GDM1 (cell line): ENCODE data around the gene APOBEC2.

ENCODE experiments used
- DNase-seq: peaks from one replicate; lab custom pipeline; 2025; lab: John Stamatoyannopoulos, UW

APOBEC2 gene

DNA sequence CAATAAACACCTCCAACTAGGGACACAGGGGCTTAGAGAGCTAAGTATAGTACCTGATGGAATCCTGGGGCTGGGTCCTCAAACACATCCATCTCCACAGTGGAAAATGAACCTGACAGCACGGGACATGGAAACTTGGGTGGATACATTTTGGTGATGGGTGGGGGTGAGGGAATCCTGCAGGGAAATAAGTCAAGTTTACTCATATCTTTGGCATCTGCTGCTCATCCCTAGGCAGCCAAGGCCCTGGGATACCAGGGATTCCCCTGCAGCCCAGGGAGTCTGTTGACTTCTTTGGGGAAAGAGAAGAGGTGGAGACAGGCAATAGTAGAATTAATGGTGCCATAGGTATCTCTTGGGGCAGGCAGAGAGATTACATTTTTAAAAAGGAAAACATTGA lies 6.6 kb downstream of the APOBEC2 start:
- DNase-seq: no peak

DNA sequence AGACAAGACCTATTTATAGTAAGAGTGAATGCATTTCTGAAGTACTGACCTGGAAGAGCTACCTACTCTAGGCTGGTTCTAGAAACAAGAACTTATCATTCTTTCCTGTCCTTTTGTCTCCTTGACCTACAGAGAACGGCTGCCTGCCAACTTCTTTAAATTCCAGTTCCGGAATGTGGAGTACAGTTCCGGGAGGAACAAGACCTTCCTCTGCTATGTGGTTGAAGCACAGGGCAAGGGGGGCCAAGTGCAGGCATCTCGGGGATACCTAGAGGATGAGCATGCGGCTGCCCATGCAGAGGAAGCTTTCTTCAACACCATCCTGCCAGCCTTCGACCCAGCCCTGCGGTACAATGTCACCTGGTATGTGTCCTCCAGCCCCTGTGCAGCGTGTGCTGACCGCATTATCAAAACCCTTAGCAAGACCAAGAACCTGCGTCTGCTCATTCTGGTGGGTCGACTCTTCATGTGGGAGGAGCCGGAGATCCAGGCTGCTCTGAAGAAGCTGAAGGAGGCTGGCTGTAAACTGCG lies 8.3 kb downstream of the APOBEC2 start:
- no peak for DNase-seq

DNA sequence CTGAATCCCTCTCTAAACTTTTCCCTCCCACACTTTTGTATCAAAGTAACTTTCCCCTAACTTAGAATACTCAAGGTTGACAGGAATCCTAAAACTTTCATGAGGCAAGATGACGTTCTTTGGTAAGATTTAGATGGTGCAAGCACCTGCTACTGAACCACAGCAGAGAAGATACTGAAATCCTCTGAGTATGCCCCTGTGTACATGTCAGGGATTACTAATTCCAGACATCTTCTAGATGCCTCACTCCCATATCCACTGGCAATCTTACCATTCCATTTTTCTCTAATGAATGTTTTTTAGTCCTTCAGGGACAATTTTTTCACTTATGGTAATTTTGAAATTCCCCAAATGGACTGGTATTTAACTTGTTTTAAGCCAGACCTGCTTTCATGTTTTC lies 9.1 kb downstream of the APOBEC2 start:
- no peak for DNase-seq

DNA sequence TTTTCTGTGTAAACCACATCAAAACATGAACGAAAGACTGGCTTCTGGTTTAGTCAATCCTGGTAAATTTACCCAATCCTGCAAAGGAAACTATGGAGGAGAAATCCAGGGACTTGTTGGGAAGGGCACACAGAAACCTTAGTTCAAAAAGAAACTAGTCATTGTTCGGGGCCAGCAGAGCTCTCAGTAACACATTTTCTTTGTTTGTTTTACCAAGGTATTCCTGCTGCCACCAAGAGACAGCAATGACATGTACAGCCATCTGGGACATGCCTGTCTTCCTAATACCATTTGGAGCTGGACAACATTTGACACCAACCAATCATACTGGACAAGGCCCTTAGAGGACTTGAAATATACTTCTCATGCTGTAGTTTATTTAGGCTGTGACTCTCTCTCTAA lies 10.9 kb downstream of the APOBEC2 start:
- DNase-seq: no peak

DNA sequence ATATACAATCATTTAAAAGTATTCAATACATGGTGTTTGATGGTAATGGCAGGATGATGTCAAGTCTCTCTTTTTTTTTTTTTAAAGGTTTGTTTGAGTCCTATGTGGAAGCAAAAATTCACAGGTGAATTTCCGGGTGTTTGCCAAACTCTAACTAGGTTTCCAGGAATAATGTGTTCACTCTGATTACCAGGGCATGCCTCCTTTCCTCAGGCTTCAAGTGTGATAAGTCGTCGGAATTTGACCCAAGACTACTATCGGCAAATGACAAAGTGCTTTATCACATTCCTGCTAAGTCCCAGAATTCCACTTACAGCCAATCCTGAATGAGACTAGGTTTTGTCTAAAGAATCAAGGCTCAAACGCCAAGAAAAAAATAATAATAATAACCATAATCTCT lies 11.8 kb downstream of the APOBEC2 start:
- DNase-seq: no peak

DNA sequence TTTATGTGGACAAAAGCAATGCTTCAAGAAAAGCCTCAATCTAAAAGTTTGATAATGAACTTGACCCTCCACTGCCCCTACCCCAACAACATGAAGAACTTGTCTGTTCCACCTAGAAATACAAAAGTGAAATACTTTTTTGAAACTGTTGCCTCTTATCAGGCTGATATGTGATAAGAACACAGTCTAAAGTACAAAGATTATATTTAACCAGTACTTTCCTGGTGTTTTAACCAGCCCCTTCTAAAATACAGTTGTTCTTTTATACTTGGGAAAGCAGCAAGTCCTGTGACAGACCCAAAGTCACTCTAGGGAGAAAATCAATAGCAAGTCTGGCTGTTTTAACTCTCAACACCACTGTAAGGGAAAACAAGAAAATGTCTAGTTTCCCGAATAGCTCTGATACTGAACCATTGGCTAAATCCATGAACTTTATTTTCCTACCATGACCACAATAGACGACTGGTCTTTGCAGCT lies 12.6 kb downstream of the APOBEC2 start:
- DNase-seq: no peak

DNA sequence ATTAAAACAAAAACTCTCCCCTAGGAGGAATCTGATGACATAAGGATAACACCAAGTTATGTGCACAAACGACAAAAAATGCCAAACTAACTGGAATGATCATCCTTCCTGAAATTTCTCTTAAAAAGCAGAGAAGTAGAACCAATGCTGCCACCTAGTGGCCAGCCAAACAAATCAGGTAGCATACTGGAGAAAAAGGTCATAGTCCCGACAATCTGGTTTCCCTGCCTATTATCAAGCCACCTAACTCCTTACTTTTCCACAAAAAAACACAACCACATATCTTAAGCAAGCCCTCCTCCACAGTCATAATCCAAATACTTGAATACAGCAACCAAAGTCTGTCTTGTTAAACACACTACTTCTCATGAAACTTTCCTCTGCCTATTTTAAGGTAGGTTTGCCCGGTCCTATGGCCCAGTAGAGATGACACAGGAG lies 13.9 kb downstream of the APOBEC2 start:
- peak; percentile 61 for DNase-seq

DNA sequence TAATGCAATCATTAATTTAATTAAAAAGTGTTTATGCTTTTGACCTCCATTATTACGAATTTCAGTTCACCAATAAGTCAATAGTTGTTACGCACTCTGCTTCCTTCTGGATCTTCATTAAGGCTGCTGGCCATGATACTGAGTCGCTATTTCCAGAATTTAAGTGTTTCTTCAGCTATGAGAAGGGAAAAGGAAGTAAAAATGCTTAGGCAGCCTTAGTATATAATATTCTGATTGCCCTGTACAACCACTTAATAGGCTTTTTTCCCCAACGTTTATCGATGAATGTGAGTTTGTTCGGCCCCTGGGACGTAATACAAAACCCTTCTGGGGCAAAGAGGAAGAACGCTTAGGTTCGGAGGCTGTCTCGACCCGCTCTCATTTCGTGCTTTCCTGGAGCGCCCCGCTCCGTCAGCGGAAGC lies 18.5 kb downstream of the APOBEC2 start:
- DNase-seq: no peak

DNA sequence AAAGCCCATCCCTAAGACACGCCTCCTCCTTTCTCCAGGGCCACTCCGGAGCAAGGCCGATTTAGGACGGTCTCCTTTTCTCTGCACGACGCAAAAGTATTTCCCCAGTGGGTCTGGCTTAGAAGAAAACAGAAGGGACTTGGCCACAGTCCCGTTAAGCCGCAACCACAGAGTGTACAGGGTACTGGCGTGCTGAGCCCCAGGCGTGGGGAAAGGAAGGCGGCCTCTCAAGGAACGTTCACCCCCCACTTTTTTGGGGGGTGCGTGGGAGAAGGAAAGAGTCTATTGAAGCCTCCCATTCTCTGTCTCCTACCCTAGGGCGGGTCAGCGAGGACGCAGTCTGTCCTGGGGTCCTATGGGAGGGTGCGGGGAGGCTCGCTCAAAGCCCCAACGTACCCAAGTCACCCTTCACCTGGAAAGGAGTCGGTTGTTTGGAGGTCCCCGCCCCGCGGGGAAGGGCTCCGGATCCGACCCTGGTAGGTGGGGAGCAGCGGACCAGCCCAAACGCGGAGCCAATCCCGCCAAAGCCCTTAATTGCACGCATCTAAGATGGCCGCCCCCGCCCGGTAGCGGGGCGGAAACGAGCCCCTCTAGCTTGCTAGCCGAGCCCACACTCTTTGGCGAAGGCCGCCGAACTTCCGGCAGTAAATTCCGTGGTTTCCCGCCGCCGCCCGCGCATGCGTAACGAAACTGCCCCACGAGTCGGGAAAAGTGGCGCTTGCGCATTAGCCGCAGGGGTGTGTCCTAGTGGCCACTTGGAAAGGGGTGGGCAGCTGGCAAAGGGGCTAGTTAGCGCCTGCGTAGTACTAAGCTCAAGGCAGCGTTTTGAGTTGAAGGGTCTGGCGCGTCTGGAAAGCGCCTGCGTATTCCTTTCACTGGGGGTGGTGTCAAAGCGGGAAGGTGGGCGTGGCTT lies 19.2 kb downstream of the APOBEC2 start, which contains the start of gene OARD1:
Gene OARD1 (minus strand): TSS at position 434 of the 913 bp plus-strand sequence. CDS start 722 bp downstream, outside the sequence.
- DNase-seq: peak; percentile 99

DNA sequence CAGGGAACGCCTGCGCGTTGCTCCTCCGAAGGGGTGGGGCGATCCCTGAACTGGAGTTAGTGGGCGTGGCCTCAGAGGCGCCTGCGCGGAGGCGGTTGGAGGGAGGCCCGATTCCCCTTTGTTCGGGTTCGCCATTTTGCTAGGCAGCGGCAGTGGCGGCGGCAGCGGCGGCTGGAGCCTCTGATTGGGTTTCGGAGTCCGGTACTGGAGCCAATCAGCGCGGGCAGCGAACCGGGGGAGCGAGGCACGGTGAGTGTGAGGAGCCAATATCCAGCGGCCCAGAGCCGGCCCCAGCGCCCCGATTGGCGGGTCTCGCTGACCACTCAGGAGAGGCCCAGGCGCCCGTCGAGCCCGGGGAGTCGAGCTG lies 19.8 kb downstream of the APOBEC2 start, which contains the start of gene NFYA:
Gene NFYA (plus strand): TSS at position 139 of the 367 bp plus-strand sequence. CDS start 6,116 bp downstream, outside the sequence.
- no peak for DNase-seq

DNA sequence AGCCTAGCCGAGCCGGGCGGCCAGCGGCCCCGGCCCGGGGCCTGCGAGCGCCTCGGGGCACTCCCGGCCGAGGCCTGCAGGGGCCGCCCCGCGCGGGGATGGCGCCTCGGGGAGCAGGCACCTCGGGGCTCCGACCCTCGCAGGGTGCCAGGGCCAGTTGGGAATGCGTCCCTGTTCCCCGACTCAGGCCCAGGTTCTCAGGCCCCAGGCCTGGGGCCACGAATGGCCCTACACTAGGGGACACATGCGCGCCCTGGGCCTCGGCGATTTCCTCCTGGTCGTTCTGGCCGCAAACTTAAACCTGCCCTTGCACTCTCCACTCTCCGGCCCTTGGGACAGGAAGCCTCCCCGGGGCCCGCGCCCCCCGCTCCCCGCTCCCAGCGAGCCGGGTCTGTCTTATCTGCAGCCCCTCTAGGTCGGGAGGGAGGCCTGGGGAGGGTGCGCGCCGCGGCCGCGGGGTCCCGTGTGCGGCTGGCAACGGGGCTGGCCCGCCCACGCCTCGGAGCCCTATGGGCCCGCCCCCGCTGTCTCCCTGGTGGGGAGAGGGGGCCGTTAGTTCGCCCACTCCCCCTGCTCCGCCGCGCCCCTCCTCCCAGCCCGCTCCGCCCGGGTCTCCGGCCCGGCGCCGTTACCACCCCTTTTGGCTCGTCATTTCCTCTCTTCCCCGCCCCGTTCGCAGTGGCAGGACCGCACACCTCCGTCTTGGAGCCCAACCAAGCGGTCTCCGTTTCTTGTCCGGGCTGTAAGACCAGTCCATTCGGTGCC lies 20.4 kb downstream of the APOBEC2 start:
- peak; percentile 82 for DNase-seq

DNA sequence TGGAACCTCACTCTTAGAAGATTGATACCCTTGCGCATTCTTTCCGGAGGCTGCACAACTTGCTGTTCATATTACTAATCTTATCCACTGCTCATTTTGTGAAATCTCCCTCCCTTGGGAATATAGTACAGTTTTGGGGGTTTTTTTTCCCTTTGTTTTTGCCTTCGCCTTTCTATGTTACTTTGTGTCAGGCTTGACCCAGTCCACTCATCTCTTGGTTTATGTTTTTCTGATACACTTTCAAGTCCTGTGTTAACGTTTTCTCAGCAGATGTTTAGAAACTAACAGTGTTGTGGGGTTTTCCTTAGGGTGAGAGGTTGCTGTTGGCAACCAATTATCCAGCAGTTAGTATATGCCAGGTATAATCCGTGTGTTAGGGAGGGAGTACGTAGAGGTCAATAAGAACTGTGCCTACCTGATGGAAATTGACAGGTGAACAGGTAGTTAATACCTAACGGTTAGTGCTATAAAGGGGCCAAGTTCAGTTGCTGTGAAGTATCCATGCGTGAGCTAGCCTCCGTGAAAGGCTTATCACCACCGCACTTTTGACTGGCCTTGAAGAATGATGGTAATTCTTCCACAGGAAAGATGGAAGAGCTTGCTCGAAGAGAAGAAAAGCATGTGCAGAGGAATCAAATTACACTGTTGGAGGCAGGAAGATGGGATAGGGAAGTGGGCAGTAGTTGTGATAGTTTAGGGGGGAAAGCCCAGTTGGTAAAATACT lies 21.1 kb downstream of the APOBEC2 start:
- no peak for DNase-seq

DNA sequence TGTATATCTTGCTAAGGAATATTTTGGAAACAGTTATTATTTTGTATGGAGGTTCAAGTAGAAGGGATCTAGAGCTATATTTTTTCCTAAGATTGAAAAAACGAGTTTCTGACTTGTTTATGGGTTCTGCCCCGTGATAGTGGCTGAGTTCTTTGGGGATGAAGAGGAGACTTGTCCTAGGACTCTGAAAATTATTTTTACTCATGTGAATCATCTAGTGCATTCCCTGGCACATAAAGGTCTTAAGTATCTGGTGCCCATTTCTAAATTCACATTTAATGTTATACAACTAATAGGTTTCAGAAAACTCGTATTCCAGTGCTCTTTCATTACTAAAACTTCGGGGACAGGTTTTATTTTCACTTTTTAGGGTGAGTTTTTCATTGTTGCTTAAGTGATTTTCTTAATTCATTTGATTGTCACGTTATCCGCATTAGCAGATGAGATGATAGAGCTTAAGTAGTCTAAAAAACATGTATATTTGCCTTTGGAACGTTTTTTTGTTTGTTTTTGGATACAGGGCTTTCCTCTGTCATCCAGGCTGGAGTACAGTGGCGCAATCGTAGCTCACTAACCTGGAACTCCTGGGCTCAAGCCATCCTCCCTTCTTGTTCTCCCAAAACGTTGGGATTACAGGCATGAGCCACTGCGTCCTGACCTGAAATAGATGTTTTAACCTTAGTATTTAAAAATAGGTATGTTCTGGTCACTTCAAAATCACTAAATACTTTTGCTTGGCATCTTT lies 21.9 kb downstream of the APOBEC2 start:
- no peak for DNase-seq

DNA sequence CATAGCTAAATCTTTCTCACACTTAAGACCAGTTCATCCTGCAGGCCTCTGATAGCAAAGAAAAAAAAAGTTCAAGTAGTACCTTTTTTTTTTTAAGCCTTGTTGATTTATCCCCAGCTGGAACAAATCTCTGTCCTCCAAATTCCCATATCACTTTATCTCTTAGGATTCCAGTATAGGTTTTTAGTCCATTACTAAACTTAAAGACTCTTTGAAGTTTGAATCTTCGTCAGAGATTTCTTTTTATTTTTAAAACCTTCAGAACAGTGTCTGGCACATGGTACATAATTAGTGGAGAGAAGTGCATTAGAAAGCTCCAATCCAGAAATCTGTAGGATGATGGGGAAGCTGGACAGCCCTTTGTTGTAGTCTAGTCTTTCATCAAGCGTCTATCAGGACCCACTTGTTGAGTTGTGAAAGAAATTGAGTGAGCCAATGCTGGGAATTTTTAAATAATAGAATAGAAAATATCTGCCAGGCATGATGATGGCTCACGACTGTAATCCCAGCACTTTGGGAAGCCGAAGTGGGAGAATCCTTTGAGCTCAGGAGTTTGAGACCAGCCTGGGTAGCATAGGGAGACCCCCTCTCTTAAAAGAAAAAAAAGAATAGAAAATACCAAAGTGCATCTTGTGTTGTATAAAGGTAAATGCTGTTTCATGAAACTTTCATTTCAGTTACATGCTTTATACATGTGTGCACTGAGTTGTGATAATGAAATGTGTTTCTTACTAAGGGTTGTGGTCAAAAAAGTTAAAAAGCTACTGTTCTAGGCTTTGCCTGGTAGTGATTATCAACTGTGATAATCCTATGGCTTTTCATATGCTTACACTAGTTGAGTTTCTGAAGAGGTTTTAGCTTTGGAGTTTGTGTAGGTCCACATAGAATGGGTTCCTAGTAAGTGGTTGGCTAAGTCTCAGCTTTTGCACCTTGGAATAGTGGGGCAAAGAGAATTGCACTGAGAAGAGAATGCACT lies 22.9 kb downstream of the APOBEC2 start:
- DNase-seq: no peak

DNA sequence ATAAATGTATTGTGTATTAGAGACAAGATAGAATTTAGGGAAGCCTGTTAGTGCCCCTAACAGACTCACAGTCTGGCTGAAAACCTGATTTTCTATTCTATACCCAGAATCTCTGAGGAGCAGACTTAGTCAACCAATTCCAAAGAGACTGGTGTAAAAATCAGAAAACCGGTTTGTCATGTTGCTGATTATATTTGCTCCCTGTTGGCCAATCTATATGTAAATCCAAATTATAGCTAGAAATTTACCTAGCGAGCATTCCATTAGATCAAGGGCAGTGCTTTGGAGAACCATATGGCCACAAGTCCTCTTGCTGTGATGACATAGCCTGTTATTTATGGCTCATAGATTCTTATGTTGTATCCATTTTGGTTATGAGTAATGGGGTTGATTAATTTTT lies 24.5 kb downstream of the APOBEC2 start:
- no peak for DNase-seq

DNA sequence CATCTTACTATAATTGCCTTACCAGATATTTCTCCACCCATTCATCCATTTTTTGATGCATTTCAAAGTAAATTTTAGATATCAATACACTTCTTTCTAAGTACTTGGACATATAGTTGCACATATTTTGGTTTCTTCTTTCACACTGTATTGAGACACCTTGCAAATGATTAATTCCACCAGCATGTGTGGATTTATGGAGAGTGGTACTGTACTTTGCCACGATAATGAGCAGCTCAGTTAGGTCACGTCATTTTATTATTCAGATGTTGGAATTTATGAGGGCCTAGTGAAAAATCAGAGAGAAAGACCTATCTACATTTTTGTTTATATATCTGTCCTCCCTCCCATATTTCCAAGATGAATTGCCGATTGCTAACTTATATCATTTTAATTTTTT lies 25.1 kb downstream of the APOBEC2 start:
- DNase-seq: no peak

DNA sequence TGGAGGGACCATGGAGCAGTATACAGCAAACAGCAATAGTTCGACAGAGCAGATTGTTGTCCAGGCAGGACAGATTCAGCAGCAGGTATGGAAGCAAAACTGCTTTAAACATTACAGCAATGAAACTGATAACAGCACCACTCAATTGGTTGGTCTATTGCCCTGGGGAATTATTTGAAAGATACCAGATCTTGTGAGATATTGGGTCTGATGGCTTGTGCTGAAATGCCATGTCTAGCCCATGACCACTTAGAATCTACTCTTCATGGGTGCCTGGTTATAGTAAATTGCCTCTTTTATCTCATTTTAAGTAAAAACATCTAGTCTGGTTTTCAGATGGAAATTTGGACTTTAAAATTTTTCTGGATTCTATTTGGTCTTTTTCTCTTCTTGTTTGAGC lies 26.1 kb downstream of the APOBEC2 start:
- DNase-seq: no peak

DNA sequence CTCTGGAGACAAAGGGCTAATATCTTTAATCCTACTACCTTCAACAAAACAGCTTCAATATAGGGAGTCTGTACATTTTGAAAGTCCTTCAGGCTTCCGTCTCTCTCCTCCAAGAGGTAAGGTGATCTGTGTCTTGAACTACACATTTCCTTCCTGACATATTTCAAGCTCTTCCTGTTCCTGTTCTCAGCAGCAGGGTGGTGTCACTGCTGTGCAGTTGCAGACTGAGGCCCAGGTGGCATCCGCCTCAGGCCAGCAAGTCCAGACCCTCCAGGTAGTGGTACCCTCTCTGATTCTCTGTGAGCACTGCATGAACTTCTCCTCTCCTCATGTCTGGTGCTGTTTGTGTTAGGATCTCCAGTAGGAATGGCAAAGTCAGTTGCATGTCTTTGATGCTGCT lies 27.6 kb downstream of the APOBEC2 start:
- no peak for DNase-seq

DNA sequence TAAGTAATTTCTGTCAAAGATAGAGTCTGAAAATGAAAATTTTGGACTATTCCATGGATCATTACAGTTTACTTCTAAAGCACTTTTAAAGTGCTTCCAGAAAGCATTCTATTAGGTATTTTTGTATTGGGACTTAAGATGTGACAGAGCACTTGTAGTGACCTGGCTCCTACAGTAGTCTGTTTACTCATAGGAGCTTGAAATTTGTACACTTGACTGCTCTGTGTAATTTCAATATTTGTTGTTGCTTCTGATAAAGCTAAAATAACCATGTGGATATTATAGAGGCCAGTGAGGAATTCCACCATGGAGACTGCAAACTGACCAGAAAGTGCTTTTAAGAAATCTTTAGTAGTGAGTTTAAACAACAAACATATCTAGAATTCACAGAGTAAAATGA lies 30.1 kb downstream of the APOBEC2 start:
- DNase-seq: no peak

DNA sequence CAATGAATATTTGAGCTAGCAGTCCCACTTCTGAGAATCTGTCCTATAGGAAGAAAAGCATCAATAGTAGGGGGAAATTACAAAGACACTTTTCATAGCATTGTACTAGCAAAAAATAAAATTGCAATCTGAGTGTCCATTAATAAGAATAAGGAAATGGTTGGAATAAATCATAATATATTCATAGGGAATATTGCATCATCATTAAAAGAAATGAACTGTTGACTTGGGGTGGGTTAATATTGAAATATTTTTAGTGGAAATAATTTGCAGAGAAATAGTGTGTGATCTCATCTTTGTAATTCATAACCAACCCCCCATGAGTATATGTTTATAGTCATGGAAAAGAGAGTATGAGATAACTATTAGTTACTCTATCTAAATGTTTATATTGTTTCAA lies 32.2 kb downstream of the APOBEC2 start:
- DNase-seq: no peak
